Astrocyte of the spinal cord (primary cell): Measurements from ENCODE around the gene GSDMA.

Source experiments
- DNase-seq: peaks from one replicate; pipeline ENCODE4 v3.0.0; 2011; ENCODE audit warnings: low read depth, low spot score
- H3K4me3 ChIP-seq: 2 replicates; pipeline ENCODE4 v1.5.1; 2011; ENCODE audit warnings: low read depth, mild to moderate bottlenecking, low read length, moderate library complexity
- in situ Hi-C: cut with HindIII; loops from 2 replicates; pipeline ENCODE4 v1.10.0; 2017; ENCODE audit warnings: low sequenced_read_pairs
- TF ChIP-seq, protein P1 (sequence below): IDR thresholded peaks from 2 replicates; pipeline ENCODE4 v1.5.1; 2012; ENCODE audit warnings: low read depth, mild to moderate bottlenecking, low read length, inconsistent platforms

GSDMA gene

DNA sequence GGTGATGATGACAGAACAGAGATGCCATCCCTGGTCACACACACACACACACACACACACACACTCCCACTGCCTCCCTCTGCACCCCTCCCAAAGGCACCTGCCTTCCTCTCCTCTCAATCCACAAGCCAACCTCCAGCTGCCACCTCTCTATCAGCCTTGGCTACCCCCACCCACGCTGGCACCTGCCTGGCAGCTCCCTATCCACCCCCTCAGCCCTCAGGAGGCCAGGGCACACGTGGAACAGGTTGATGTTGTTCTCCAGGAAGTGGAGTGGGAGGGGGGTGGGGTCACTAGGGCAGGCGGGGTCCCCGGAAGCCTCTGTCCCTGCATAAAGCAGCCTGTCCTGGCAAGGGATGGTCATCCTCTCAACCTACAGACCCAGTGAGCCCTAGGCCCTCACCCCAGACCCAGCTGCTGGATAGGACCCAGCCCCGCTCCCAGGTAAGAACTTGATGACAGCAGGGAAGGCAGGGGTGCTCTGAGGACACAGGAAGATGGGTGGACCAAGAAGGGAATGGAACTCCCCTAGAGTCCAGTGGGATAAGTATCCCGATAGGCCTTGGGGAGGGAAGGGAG, at the start of gene GSDMA:
TSS of gene GSDMA (plus strand) at position 363 of the 579 bp plus-strand sequence. CDS start 2,684 bp downstream, outside the sequence.
- no peak for DNase-seq
- TF ChIP-seq, protein P1, sequence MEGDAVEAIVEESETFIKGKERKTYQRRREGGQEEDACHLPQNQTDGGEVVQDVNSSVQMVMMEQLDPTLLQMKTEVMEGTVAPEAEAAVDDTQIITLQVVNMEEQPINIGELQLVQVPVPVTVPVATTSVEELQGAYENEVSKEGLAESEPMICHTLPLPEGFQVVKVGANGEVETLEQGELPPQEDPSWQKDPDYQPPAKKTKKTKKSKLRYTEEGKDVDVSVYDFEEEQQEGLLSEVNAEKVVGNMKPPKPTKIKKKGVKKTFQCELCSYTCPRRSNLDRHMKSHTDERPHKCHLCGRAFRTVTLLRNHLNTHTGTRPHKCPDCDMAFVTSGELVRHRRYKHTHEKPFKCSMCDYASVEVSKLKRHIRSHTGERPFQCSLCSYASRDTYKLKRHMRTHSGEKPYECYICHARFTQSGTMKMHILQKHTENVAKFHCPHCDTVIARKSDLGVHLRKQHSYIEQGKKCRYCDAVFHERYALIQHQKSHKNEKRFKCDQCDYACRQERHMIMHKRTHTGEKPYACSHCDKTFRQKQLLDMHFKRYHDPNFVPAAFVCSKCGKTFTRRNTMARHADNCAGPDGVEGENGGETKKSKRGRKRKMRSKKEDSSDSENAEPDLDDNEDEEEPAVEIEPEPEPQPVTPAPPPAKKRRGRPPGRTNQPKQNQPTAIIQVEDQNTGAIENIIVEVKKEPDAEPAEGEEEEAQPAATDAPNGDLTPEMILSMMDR, result no peak
- no peak within 1 kb of the TSS for H3K4me3 ChIP-seq
- in situ Hi-C loops, result no loop called here

- TF ChIP-seq, protein P1, result no peak
- in situ Hi-C loops, result no loop called here
- DNase-seq, result no peak
- H3K4me3 ChIP-seq, result no peak overlapping the region
Observed at GRCh38 chr17:39913989-39914388, 48.8 kb upstream of the GSDMA start.

GRCh38 chr17:39915559-39915958, 47.2 kb upstream of the GSDMA start:
- DNase-seq, result no peak
- TF ChIP-seq, protein P1, result no peak
- in situ Hi-C loops, result no loop called here
- no peak overlapping the region for H3K4me3 ChIP-seq

GRCh38 chr17:39916918-39917317, 45.9 kb upstream of the GSDMA start:
- TF ChIP-seq, protein P1, result peak; percentile 30
- H3K4me3 ChIP-seq, result no peak overlapping the region
- no peak for DNase-seq
- in situ Hi-C loops, result no loop called here

GRCh38 chr17:39919087-39919683, 43.6 kb upstream of the GSDMA start:
- TF ChIP-seq, protein P1, result no peak
- no peak overlapping the region for H3K4me3 ChIP-seq
- in situ Hi-C loops, result no loop called here

GRCh38 chr17:39920218-39921210, 42.3 kb upstream of the GSDMA start:
- in situ Hi-C loops, result no loop called here
- no peak overlapping the region for H3K4me3 ChIP-seq
- TF ChIP-seq, protein P1, result no peak
- no peak for DNase-seq

More at GRCh38 chr17:39919087-39919683, 43.6 kb upstream of the GSDMA start:
- DNase-seq, result no peak
